SK-N-SH (cell line): ENCODE data around the gene CCDC69. TPM values are rescaled to one million over a fixed set of nuclear protein-coding genes. Genes with fewer than 3 reads are reported as not detected.

ENCODE experiments used
- CTCF ChIA-PET: fragments of 300-600, 350-600 bp; formaldehyde crosslinking; extraction: SDS; loops from one replicate; lab custom pipeline; 2021; lab: Yijun Ruan, JAX
- POLR2A ChIA-PET: fragments of 350-600 bp; sonication (Branson Sonifier 250); formaldehyde crosslinking; extraction: SDS; loops from one replicate; lab custom pipeline; 2020; ENCODE audit warnings: antibody characterized with exemption, inconsistent platforms; lab: Yijun Ruan, JAX
- DNase-seq: peaks from one replicate; pipeline ENCODE4 v3.0.0; 2012
- H2AFZ ChIP-seq: fragments of 200-600 bp; sonication (generic); 2 replicates; pipeline ENCODE4 v1.8.1; 2016; ENCODE audit warnings: antibody characterized with exemption, mild to moderate bottlenecking, low read depth
- H3F3A ChIP-seq: fragments of 200-600 bp; sonication (generic); replicated peaks from 2 replicates; pipeline ENCODE3; 2016; ENCODE audit warnings: antibody characterized with exemption, mild to moderate bottlenecking; ENCODE audit not compliant: insufficient read depth
- H3K27ac ChIP-seq, 2 experiments: fragments of 200-500 bp in 1 of 2; fragments of 200-600 bp in 1 of 2; sonication (Bioruptor generic) in 1 of 2; sonication (generic), shearing (Covaris generic) in 1 of 2; 2 replicates each; pipeline versions ENCODE4 v1.5.1 to v1.6.1; 2014 to 2016; ENCODE audit warnings: low read depth in 2 of 2, inconsistent platforms in 1 of 2, low read length in 1 of 2, mild to moderate bottlenecking in 1 of 2, mixed read lengths in 1 of 2
- H3K27me3 ChIP-seq: fragments of 200-600 bp; sonication (generic), shearing (Covaris generic); 2 replicates; pipeline ENCODE4 v1.6.1; 2016; ENCODE audit warnings: mixed run types; ENCODE audit not compliant: insufficient read depth
- H3K36me3 ChIP-seq, 2 experiments: fragments of 200-500 bp in 1 of 2; fragments of 200-600 bp in 1 of 2; sonication (Bioruptor generic) in 1 of 2; sonication (generic) in 1 of 2; replicated peaks in 1 of 2; 2 replicates each; pipeline versions ENCODE3 to v1.5.1; 2014 to 2016; ENCODE audit warnings: low read length in 1 of 2, mild to moderate bottlenecking in 1 of 2; ENCODE audit not compliant: insufficient read depth in 2 of 2, control insufficient read depth in 1 of 2
- H3K4me1 ChIP-seq, 2 experiments: fragments of 200-500 bp in 1 of 2; fragments of 200-600 bp in 1 of 2; sonication (Bioruptor generic) in 1 of 2; sonication (generic), shearing (Covaris generic) in 1 of 2; 2 replicates each; pipeline versions ENCODE4 v1.5.1 to v1.6.1; 2014 to 2016; ENCODE audit warnings: low read depth in 1 of 2, low read length in 1 of 2, mixed run types in 1 of 2; ENCODE audit not compliant: insufficient read depth in 2 of 2, control insufficient read depth in 1 of 2
- H3K4me2 ChIP-seq: fragments of 200-600 bp; sonication (generic), shearing (Covaris generic); 2 replicates; pipeline ENCODE4 v1.6.1; 2017; ENCODE audit warnings: mixed run types
- H3K4me3 ChIP-seq, 2 experiments: fragments of 200-500 bp in 1 of 2; fragments of 200-600 bp in 1 of 2; sonication (Bioruptor generic) in 1 of 2; sonication (generic), shearing (Covaris generic) in 1 of 2; 2 replicates each; pipeline versions ENCODE4 v1.5.1 to v1.8.1; 2014 to 2016; ENCODE audit warnings: low read depth in 2 of 2, inconsistent platforms in 1 of 2, low read length in 1 of 2, mild to moderate bottlenecking in 1 of 2, mixed read lengths in 1 of 2, moderate library complexity in 1 of 2
- H3K79me2 ChIP-seq: fragments of 200-600 bp; sonication (generic); 2 replicates; pipeline ENCODE4 v1.8.1; 2017; ENCODE audit warnings: mild to moderate bottlenecking; ENCODE audit not compliant: insufficient read depth
- H3K9ac ChIP-seq: fragments of 200-600 bp; sonication (generic); 2 replicates; pipeline ENCODE4 v1.6.1; 2017; ENCODE audit warnings: mixed run types
- H3K9me2 ChIP-seq: fragments of 200-600 bp; sonication (generic); 2 replicates; pipeline ENCODE4 v1.6.1; 2017; ENCODE audit warnings: mixed run types
- H3K9me3 ChIP-seq: fragments of 200-600 bp; sonication (generic); 2 replicates; pipeline ENCODE4 v1.6.1; 2017; ENCODE audit warnings: mixed run types, mild to moderate bottlenecking, moderate library complexity
- H4K20me1 ChIP-seq: fragments of 200-600 bp; sonication (generic); 2 replicates; pipeline ENCODE4 v1.6.1; 2017; ENCODE audit warnings: mild to moderate bottlenecking, mixed run types; ENCODE audit not compliant: insufficient read depth
- ELF1 ChIP-seq: IDR thresholded peaks from 2 replicates; pipeline ENCODE4 v1.4.0; 2012
- EZH2phosphoT487 ChIP-seq: fragments of 200-600 bp; sonication (generic); IDR thresholded peaks from 2 replicates; pipeline ENCODE4 v1.6.1; 2017; ENCODE audit warnings: low read depth, mixed run types, mild to moderate bottlenecking, antibody characterized with exemption, moderate library complexity, borderline replicate concordance
- FOSL2 ChIP-seq: IDR thresholded peaks from 2 replicates; pipeline ENCODE4 v1.4.0; 2012; ENCODE audit warnings: low read depth, mild to moderate bottlenecking, moderate library complexity, borderline replicate concordance
- FOXJ3 ChIP-seq: sonication (generic); formaldehyde crosslinking; IDR thresholded peaks from 2 replicates; pipeline ENCODE4 v1.5.1; 2020; ENCODE audit warnings: mild to moderate bottlenecking, missing genetic modification reagents
- FOXM1 ChIP-seq: IDR thresholded peaks from 2 replicates; pipeline ENCODE4 v1.4.0; 2012; ENCODE audit warnings: low read depth, mild to moderate bottlenecking
- GABPA ChIP-seq: IDR thresholded peaks from 2 replicates; pipeline ENCODE4 v1.4.0; 2012; ENCODE audit warnings: low read depth, mild to moderate bottlenecking
- GATA2 ChIP-seq: sonication (generic); formaldehyde crosslinking; IDR thresholded peaks from 2 replicates; pipeline ENCODE4 v1.5.0; 2020; ENCODE audit warnings: mild to moderate bottlenecking, missing genetic modification reagents
- IRF3 ChIP-seq: fragments of 150-350 bp; IDR thresholded peaks from 2 replicates; pipeline ENCODE4 v1.6.1; 2016; ENCODE audit warnings: mild to moderate bottlenecking, low read depth, low read length
- JUND ChIP-seq: IDR thresholded peaks from 2 replicates; pipeline ENCODE4 v1.4.0; 2012
- MEF2A ChIP-seq: IDR thresholded peaks from 2 replicates; pipeline ENCODE4 v1.4.0; 2012; ENCODE audit warnings: low read depth, borderline replicate concordance
- NFIC ChIP-seq: IDR thresholded peaks from 2 replicates; pipeline ENCODE4 v1.4.0; 2012; ENCODE audit warnings: borderline replicate concordance
- PBX3 ChIP-seq: IDR thresholded peaks from 2 replicates; pipeline ENCODE4; 2012
- POLR2AphosphoS5 ChIP-seq: IDR thresholded peaks from 2 replicates; pipeline ENCODE4 v1.6.1; 2012; ENCODE audit warnings: low read depth, low read length
- RAD21 ChIP-seq: IDR thresholded peaks from 2 replicates; pipeline ENCODE4 v1.6.1; 2012; ENCODE audit warnings: mild to moderate bottlenecking, low read length
- REST ChIP-seq: IDR thresholded peaks from 2 replicates; pipeline ENCODE4 v1.6.1; 2012; ENCODE audit warnings: mild to moderate bottlenecking, low read depth, low read length, moderate library complexity
- RFX5 ChIP-seq: IDR thresholded peaks from 2 replicates; pipeline ENCODE4 v1.6.1; 2012; ENCODE audit warnings: mild to moderate bottlenecking, improper control_type of control experiment, low read length
- RXRA ChIP-seq: IDR thresholded peaks from 2 replicates; pipeline ENCODE4 v1.4.0; 2012; ENCODE audit warnings: low read depth, mild to moderate bottlenecking, borderline replicate concordance
- SIN3A ChIP-seq: IDR thresholded peaks from 2 replicates; pipeline ENCODE4 v1.6.1; 2012; ENCODE audit warnings: low read depth, mild to moderate bottlenecking, low read length, moderate library complexity, borderline replicate concordance
- SMC3 ChIP-seq: IDR thresholded peaks from 2 replicates; pipeline ENCODE4 v1.6.1; 2012; ENCODE audit warnings: low read depth, low read length, improper control_type of control experiment
- TEAD4 ChIP-seq: IDR thresholded peaks from 2 replicates; pipeline ENCODE4 v1.4.0; 2012; ENCODE audit warnings: mild to moderate bottlenecking, borderline replicate concordance; ENCODE audit not compliant: insufficient read depth
- WGBS: methylation state at CpG from one replicate; pipeline ENCODE4 v1.1.6; 2017; ENCODE audit warnings: low lambda C conversion rate; 5-methylcytosine and 5-hydroxymethylcytosine counted together
- polyA plus RNA-seq, 3 experiments: library from polyadenylated mRNA; depleted of rRNA; stranded (reverse); fragments of >200 nt; gene quantifications; 2 replicates each; pipeline ENCODE4 v1.2.3, GENCODE V29; 2012

Gene CCDC69
- polyA plus RNA-seq, 1 of the 3 experiments (the other 2 are of a cell fraction), result 0.38 TPM

- TF ChIP-seq PBX3 (no peak), FOSL2 (no peak), REST (no peak)
Observed at GRCh38 chr5:151249281-151249680, 25.4 kb upstream of the CCDC69 start (continued).

- Histone ChIP-seq H3K79me2 (no peaks in the 10 kb centered on the region), H3K9ac (no peak overlapping the region), H3K9me2 (no peaks in the 10 kb centered on the region), H3K27me3 (peaks cover 5% of the 10 kb centered on the region; the same call in 1 of the 2 replicates), H3K4me3 (no peak overlapping the region), H3K27ac (no peak overlapping the region), H2AFZ (no peak overlapping the region), H3K36me3 (no peaks in the 10 kb centered on the region), H3F3A (no peaks in the 10 kb centered on the region), H3K4me2 (no peak overlapping the region), H3K4me1 (peaks cover 0 to 4% of the 10 kb centered on the region in 2 experiments; a peak in 1 of 4 replicates), H4K20me1 (no peaks in the 10 kb centered on the region), H3K9me3 (no peaks in the 10 kb centered on the region)
- TF ChIP-seq SIN3A, result no peak
- no peak for TF ChIP-seq FOXM1
- no peak for TF ChIP-seq ELF1
- no peak for TF ChIP-seq GATA2
- no peak for TF ChIP-seq RAD21
- TF ChIP-seq GABPA, result no peak
- no peak for TF ChIP-seq SMC3
- no peak for TF ChIP-seq POLR2AphosphoS5
- no peak for TF ChIP-seq FOXJ3 (CRISPR knock-in tag)
- TF ChIP-seq RXRA, result no peak
- no peak for TF ChIP-seq NFIC
- TF ChIP-seq EZH2phosphoT487, result no peak
- TF ChIP-seq TEAD4, result no peak
- no peak for TF ChIP-seq JUND
- TF ChIP-seq RFX5, result no peak
- TF ChIP-seq MEF2A, result no peak
- TF ChIP-seq IRF3, result no peak
- CTCF ChIA-PET, result interaction anchor here (2.8 kb wide), 1 partner anchor 10 kb away, joined by 18 read pairs; no protein-coding TSS in a partner anchor
- 76% methylated on average over 2 of the region's 2 CpGs for WGBS
- POLR2A ChIA-PET, result no interaction called here
- no peak for DNase-seq
Observed at GRCh38 chr5:151248651-151249050, 24.8 kb upstream of the CCDC69 start.
